Stimulated activated CD4-positive, alpha-beta T cell treated with anti-CD3 and anti-CD28 coated beads, Interleukin-2, amount 100 ng/mL, for 48 hours (primary cell): ENCODE results near the gene KRT6C.
"Not testable (repeated sequence)": the region's sequence is repeated elsewhere in the genome, so short reads cannot be mapped to it uniquely, and the experiment has no call there.

Source experiments
- DNase-seq, 2 donors: peaks; one replicate each; pipeline ENCODE4 v3.0.0-alpha.2; 2020

The KRT6C gene

GRCh38 chr12:52499806-52500560 lies 26.4 kb upstream of the KRT6C start:
- DNase-seq, result no peak

GRCh38 chr12:52498946-52499345 lies 25.3 kb upstream of the KRT6C start:
- DNase-seq, result no peak

GRCh38 chr12:52497975-52498374 lies 24.4 kb upstream of the KRT6C start:
- DNase-seq, result no peak

GRCh38 chr12:52496590-52497071 lies 23.0 kb upstream of the KRT6C start:
- DNase-seq, result no peak

GRCh38 chr12:52496054-52496453 lies 22.4 kb upstream of the KRT6C start:
- no peak for DNase-seq

GRCh38 chr12:52495389-52495788 lies 21.8 kb upstream of the KRT6C start:
- DNase-seq, result no peak

- DNase-seq, result no peak
Measured at GRCh38 chr12:52494518-52494917, 20.9 kb upstream of the KRT6C start.

GRCh38 chr12:52494100-52494499 lies 20.5 kb upstream of the KRT6C start:
- DNase-seq, result no peak

- DNase-seq, result no peak
Measured at GRCh38 chr12:52493172-52493571, 19.6 kb upstream of the KRT6C start, which contains the start of gene KRT6A. Gene KRT6A (minus strand): TSS chr12:52493257. CDS start chr12:52493188, 69 bp downstream.

GRCh38 chr12:52492405-52492804 lies 18.8 kb upstream of the KRT6C start:
- DNase-seq, result not testable (repeated sequence)

GRCh38 chr12:52491495-52491894 lies 17.9 kb upstream of the KRT6C start:
- DNase-seq, result not testable (repeated sequence)

- no peak for DNase-seq
Measured at GRCh38 chr12:52488736-52489135, 15.1 kb upstream of the KRT6C start.

GRCh38 chr12:52487744-52488443 lies 14.3 kb upstream of the KRT6C start:
- not testable (repeated sequence) for DNase-seq

- no peak for DNase-seq
Measured at GRCh38 chr12:52487211-52487610, 13.6 kb upstream of the KRT6C start.

GRCh38 chr12:52486166-52487105 lies 12.8 kb upstream of the KRT6C start:
- DNase-seq, result no peak

GRCh38 chr12:52480073-52480472 lies 6.5 kb upstream of the KRT6C start:
- DNase-seq, result no peak

- DNase-seq, result no peak
Measured at GRCh38 chr12:52477651-52478050, 4.0 kb upstream of the KRT6C start.

GRCh38 chr12:52474212-52474611 lies 607 bp upstream of the KRT6C start:
- DNase-seq, result no peak

- DNase-seq, result no peak
Measured at GRCh38 chr12:52469853-52470252, 3.8 kb downstream of the KRT6C start.

GRCh38 chr12:52464897-52465296 lies 8.7 kb downstream of the KRT6C start:
- DNase-seq, result no peak

GRCh38 chr12:52461693-52462092 lies 11.9 kb downstream of the KRT6C start:
- no peak for DNase-seq

- DNase-seq, result no peak
Measured at GRCh38 chr12:52458861-52459260, 14.7 kb downstream of the KRT6C start.

GRCh38 chr12:52455821-52456220 lies 17.8 kb downstream of the KRT6C start:
- no peak for DNase-seq
